ENCODE measurements around the gene NTN1. TPM values are rescaled to one million over a fixed set of nuclear protein-coding genes. Genes with fewer than 3 reads are reported as not detected.

Gene NTN1
- total and polyA plus RNA-seq, 2 of the 13 experiments (the other 11 are each of a cell fraction or from before 2014, with no cell fraction given): 0.04 to 0.05 TPM

- TF ChIP-seq FOXP4 (CRISPR knock-in tag; IDR thresholded peaks at IDR 0.05) (no peak), KDM5A (IDR thresholded peaks at IDR 0.05; ENCODE audit: borderline replicate concordance, low read length) (no peak)
Observed at GRCh38 chr17:9177212-9177611, 155.9 kb downstream of the NTN1 start (continued).

GRCh38 chr17:9178319-9178718 lies 157.0 kb downstream of the NTN1 start:
- no peak for ATAC-seq
- 23% methylated on average over 9 of the region's 9 CpGs for WGBS (ENCODE audit: low lambda C conversion rate)
- Histone ChIP-seq H3K9me3 (ENCODE audit: low read length) (no peaks in the 10 kb centered on the region), H3K27ac (ENCODE audit: extremely low read length, insufficient read depth, low read length) (no peak overlapping the region), H3K36me3 (replicated peaks in 1 of 2; ENCODE audit: control insufficient read depth in 1 of 2, insufficient read depth in 2 of 2, low read length in 2 of 2) (no peaks in the 10 kb centered on the region), H2AFZ (ENCODE audit: low read length) (no peak overlapping the region), H4K20me1 (ENCODE audit: insufficient read depth, low read length) (no peaks in the 10 kb centered on the region), H3K79me2 (ENCODE audit: insufficient read depth, low read length) (no peaks in the 10 kb centered on the region), H3K4me2 (ENCODE audit: low read depth, low read length) (no peak overlapping the region), H3K4me3 (replicated peaks in 1 of 3; ENCODE audit: insufficient read depth in 1 of 3, low read depth in 2 of 3, low read length in 3 of 3) (no peak overlapping the region), H3K4me1 (ENCODE audit: insufficient read depth, low read length) (no peaks in the 10 kb centered on the region), H3K9ac (ENCODE audit: insufficient read depth, low read depth, low read length) (no peak overlapping the region), H3K27me3 (ENCODE audit: control insufficient read depth in 1 of 2, insufficient read depth in 2 of 2, low read length in 2 of 2) (peaks cover 19 to 76% of the 10 kb centered on the region in 2 experiments; a peak in 4 of 5 replicates)
- intact Hi-C loops (cut with micrococcal nuclease; ENCODE audit: unreplicated experiment): no loop called here
- BruUV-seq (replicated peaks): no TSS peak
- TF ChIP-seq SPEN (CRISPR knock-in tag; IDR thresholded peaks at IDR 0.05; ENCODE audit: low read depth) (no peak), BHLHE40 (IDR thresholded peaks at IDR 0.05; ENCODE audit: low read length) (no peak), AHDC1 (CRISPR knock-in tag; IDR thresholded peaks at IDR 0.05; ENCODE audit: borderline replicate concordance) (no peak)
- ChIA-PET CTCF (ENCODE audit: low intra/inter-chr PET ratio, low total read pairs) (no interaction called here), POLR2A (no interaction called here)
- FAIRE-seq: no peak
- in situ Hi-C loops (cut with HindIII; ENCODE audit: extremely low pct_ligation_motif_present, low pct_unique_long_range_greater_than_20kb): no loop called here
- DNase-seq (ENCODE audit: low spot score): no peak

Data from HepG2 (cell line).